ENCODE data around the gene NEK6. TPM values are rescaled to one million over a fixed set of nuclear protein-coding genes. Genes with fewer than 3 reads are reported as not detected.

NEK6 gene
- total RNA-seq, 4 donors from 2014 or later = 2.0 to 15.3 (median 7.3) TPM

DNA sequence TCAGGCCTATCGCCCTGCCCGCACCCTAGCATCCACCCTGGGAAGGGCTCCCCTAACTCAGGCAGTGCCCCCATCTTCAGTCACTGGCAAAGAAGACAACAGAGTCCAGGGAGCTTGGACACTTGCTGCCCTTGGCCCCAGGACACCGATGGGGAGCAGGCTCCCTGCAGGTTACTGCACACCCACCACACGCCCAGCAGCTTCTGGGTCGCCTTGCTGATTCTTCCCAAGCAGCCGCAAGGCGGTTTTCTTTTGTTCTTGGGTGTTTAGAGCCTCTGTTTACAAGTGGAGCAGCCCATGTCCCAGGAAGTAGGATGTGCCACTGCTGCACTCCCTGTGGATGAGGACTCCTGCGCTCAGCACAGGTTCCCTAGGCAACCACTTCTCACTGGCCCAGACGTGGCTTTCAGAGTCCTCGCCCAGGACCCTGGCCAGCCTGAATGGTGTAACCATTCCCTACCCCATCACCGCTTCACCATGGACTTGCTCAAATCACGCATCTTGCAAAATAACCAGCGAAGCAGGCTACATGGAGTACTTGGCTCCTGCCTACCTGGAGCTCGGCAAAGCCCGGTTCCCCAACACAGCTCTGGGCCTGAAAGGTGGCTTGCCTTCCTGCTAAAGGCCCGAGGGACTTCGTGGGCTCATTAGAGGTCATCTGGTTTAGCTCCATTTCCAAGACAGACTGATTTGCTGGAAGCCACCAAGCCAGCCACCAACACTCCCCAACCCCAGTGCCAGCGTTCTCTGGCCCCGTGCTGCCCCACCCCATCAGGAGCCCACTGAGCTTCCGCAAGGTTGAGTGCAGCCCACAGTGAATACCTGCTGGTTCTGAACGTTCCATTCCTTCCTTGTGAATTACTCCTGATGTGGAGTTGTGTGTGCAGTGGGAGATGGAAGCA is 97.5 kb downstream of the NEK6 start:
- 94% methylated on average over 13 to 15 of the region's 21 CpGs for WGBS, 2 donors

DNA sequence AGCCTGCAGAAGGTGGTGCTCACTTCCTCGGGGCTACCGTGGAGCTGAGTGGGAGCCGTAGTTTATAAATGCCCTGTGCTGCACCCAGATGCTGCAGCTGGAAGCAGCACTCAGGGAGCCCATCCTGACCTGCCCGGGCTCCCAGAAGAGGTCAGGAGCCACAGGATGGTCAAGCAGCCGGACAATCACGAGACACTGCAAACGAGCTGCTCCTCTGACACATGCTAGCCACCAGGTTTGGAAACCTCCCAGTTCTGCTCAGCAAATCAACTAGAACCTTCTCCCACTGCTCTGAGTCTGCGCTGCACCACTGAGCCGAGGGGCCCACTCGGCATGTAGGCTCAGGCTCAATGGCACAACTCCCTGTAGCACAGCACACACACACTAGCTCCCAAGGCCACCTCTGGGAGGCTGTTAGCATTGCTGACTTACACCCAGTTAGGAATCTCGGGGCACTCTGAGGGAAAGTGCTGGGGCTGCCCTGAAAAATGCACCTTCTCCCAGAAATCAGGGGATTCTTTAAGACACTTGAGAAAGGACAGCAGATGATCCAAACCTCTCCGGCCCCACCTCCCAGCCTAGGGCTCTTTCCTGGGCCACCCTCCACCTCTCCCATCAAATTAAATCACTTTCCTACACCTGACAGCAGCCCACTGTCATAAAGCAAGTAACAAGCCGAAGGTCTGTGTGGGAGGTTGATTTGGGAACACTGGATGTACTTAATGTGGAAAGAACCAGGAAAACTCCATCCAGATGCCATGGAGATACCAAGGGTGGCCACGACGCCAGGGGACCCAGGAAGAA is 98.4 kb downstream of the NEK6 start:
- intact Hi-C loops (cut with DNase I) = no loop called here
- WGBS, 2 donors = 93 to 97% methylated on average over 5 to 7 of the region's 15 CpGs
- Histone ChIP-seq H3K27me3 (no peaks in the 10 kb centered on the region), H3K36me3 (peaks cover 29 to 63% (median 29%) of the 10 kb centered on the region in 3 donors), H3K4me3 (no peak overlapping the region), H3K4me1 (peaks cover 0 to 6% (median 0%) of the 10 kb centered on the region in 3 donors), H3K27ac (no peak overlapping the region), H3K9me3 (no peaks in the 10 kb centered on the region)
- DNase-seq = no peak
- TF ChIP-seq, protein P1, sequence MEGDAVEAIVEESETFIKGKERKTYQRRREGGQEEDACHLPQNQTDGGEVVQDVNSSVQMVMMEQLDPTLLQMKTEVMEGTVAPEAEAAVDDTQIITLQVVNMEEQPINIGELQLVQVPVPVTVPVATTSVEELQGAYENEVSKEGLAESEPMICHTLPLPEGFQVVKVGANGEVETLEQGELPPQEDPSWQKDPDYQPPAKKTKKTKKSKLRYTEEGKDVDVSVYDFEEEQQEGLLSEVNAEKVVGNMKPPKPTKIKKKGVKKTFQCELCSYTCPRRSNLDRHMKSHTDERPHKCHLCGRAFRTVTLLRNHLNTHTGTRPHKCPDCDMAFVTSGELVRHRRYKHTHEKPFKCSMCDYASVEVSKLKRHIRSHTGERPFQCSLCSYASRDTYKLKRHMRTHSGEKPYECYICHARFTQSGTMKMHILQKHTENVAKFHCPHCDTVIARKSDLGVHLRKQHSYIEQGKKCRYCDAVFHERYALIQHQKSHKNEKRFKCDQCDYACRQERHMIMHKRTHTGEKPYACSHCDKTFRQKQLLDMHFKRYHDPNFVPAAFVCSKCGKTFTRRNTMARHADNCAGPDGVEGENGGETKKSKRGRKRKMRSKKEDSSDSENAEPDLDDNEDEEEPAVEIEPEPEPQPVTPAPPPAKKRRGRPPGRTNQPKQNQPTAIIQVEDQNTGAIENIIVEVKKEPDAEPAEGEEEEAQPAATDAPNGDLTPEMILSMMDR (IDR thresholded peaks at IDR 0.05) = no peak
- TF ChIP-seq POLR2A (IDR thresholded peaks at IDR 0.05) = no peak

More for the DNA sequence above, 97.5 kb downstream of the NEK6 start:
- no peak overlapping the region for H3K4me3 ChIP-seq
- H3K27ac ChIP-seq = no peak overlapping the region
- TF ChIP-seq, protein P1 (IDR thresholded peaks at IDR 0.05) = no peak
- TF ChIP-seq POLR2A (IDR thresholded peaks at IDR 0.05) = no peak
- intact Hi-C loops (cut with DNase I) = no loop called here
- no peak for DNase-seq
- no peaks in the 10 kb centered on the region for H3K27me3 ChIP-seq
- H3K9me3 ChIP-seq = no peaks in the 10 kb centered on the region
- peaks cover 0 to 6% (median 0%) of the 10 kb centered on the region in 3 donors for H3K4me1 ChIP-seq
- peaks cover 34 to 71% (median 37%) of the 10 kb centered on the region in 3 donors for H3K36me3 ChIP-seq

DNA sequence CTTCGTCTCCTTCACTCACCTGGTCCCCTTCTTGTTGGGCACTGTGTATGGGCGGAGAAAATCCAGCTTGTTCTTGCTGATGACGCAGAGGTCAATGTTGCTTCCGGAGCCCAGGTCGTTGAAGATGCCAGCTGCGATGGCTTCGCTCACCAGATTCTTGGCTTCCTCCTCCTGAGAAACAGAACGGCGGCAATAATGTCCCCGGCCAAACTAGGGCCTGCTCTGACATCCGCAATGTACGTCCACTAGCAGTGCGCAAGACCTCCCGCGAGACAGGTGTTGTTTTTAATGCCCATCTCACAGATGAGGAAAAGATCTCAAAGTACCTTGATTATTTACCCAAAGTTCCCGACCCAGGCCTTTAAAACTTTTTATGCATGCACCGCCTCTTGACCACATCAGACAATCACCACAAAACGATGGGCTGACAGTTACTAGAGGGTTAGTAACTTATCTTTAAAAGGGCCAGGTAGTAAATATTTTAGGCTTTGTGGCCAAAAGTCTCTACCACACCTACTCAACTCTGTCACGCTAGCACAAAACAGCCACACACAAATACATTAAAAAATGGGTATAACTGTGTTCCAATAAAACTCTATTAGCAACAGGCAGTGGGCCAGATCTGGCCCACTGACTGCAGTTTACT is 99.1 kb downstream of the NEK6 start:
- intact Hi-C loops (cut with DNase I) = no loop called here
- whole genome bisulfite sequencing, 2 donors = 88 to 93% methylated on average over 18 of the region's 19 CpGs
- DNase-seq = no peak
- Histone ChIP-seq H3K9me3 (no peaks in the 10 kb centered on the region), H3K27me3 (no peaks in the 10 kb centered on the region), H3K4me3 (no peak overlapping the region), H3K36me3 (peaks cover 22 to 56% (median 27%) of the 10 kb centered on the region in 3 donors), H3K4me1 (peaks cover 0 to 6% (median 0%) of the 10 kb centered on the region in 3 donors), H3K27ac (no peak overlapping the region)
- TF ChIP-seq, protein P1 (IDR thresholded peaks at IDR 0.05) = no peak
- no peak for TF ChIP-seq POLR2A (IDR thresholded peaks at IDR 0.05)

DNA sequence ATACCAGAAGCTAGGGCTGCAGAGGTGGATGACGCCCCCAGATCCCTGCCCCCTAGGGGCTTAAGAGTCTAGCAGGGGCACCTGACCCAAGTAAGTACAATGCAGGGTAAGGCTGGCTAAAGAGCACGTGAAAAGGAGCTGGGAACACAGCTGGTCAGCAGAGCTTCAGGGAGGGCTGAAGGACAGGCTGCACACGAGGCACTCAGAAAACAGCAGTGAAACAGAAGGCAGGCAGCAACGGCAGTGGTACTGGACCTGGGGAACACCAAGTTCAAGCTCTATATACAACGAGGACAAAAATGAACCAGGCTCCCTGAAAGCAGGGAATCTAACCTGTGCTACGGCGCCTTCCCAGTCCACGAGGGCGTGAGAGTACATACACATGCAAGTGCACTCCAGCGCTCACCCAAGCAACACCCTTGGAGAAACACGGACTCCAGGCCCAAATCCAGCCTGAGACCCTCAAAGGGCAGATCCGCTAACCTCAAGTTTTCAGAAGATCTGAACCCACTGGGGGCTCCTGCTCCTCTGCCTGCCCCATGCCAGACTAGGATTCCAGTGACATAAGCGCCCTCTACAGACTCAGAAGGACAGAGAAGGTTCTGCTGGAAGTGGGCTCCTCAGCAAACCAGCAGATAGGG is 100.1 kb downstream of the NEK6 start:
- no peaks in the 10 kb centered on the region for H3K27me3 ChIP-seq
- intact Hi-C loops (cut with DNase I) = no loop called here
- no peak overlapping the region for H3K27ac ChIP-seq
- H3K4me3 ChIP-seq = no peak overlapping the region
- H3K36me3 ChIP-seq = peaks cover 14 to 46% (median 27%) of the 10 kb centered on the region in 3 donors
- whole genome bisulfite sequencing, 2 donors = 89 to 91% methylated on average over 11 to 12 of the region's 13 CpGs
- H3K4me1 ChIP-seq = peaks cover 0 to 6% (median 0%) of the 10 kb centered on the region in 3 donors
- TF ChIP-seq, protein P1 (IDR thresholded peaks at IDR 0.05) = no peak
- TF ChIP-seq POLR2A (IDR thresholded peaks at IDR 0.05) = no peak
- DNase-seq = no peak
- no peaks in the 10 kb centered on the region for H3K9me3 ChIP-seq

Data from esophagus squamous epithelium (tissue), 5 donors.